Natural killer cell (primary cell): ENCODE measurements around the gene GREM2. TPM values are rescaled to one million over a fixed set of nuclear protein-coding genes. Genes with fewer than 3 reads are reported as not detected.

Experiments
- ATAC-seq, 3 donors: fragments of 150-1000 bp in 2 of 3; fragments of 200-7000 bp in 1 of 3; cut with Tn5 transposase; 1 replicate in 1 of 3; 2 replicates in 2 of 3; pipeline ENCODE4 v1.10.0; 2021; ENCODE audit warnings: mild to moderate bottlenecking in 2 of 3, moderate library complexity in 2 of 3
- DNase-seq, 2 donors: peaks; one replicate each; pipeline versions ENCODE4 v3.0.0 to v3.0.0-alpha.2; 2013 to 2021; ENCODE audit warnings: mixed read lengths in 1 of 2
- H3K27ac ChIP-seq: one replicate; pipeline ENCODE4 v1.5.1; 2013; ENCODE audit warnings: mild to moderate bottlenecking, low read length
- H3K27me3 ChIP-seq: one replicate; pipeline ENCODE4 v1.6.1; 2013; ENCODE audit warnings: low read length; ENCODE audit not compliant: control insufficient read depth, insufficient read depth
- H3K36me3 ChIP-seq: one replicate; pipeline ENCODE4 v1.6.1; 2013; ENCODE audit warnings: low read length; ENCODE audit not compliant: control insufficient read depth, insufficient read depth
- H3K4me1 ChIP-seq: one replicate; pipeline ENCODE4 v1.6.1; 2013; ENCODE audit warnings: low read length; ENCODE audit not compliant: control insufficient read depth, insufficient read depth
- H3K4me3 ChIP-seq: one replicate; pipeline ENCODE4 v1.5.1; 2013; ENCODE audit warnings: low read length
- H3K9me3 ChIP-seq: one replicate; pipeline ENCODE4 v1.6.1; 2013; ENCODE audit warnings: low read length; ENCODE audit not compliant: control insufficient read depth, insufficient read depth
- H3K27ac Mint-ChIP-seq, 2 donors: one replicate each; pipeline ENCODE4 v1.8.0; 2022; ENCODE audit warnings: mild to moderate bottlenecking in 2 of 2, mixed read lengths in 2 of 2, moderate library complexity in 1 of 2
- H3K27me3 Mint-ChIP-seq, 2 donors: one replicate each; pipeline ENCODE4 v1.8.0; 2022; ENCODE audit warnings: low read depth in 2 of 2, mixed read lengths in 2 of 2
- H3K36me3 Mint-ChIP-seq: one replicate; pipeline ENCODE4 v1.8.0; 2022; ENCODE audit warnings: mixed read lengths
- H3K4me1 Mint-ChIP-seq, 2 donors: one replicate each; pipeline ENCODE4 v1.8.0; 2022; ENCODE audit warnings: mixed read lengths in 2 of 2
- H3K4me3 Mint-ChIP-seq: one replicate; pipeline ENCODE4 v1.8.0; 2022; ENCODE audit warnings: mild to moderate bottlenecking, moderate library complexity, mixed read lengths
- H3K9me3 Mint-ChIP-seq, 2 donors: one replicate each; pipeline ENCODE4 v1.8.0; 2022; ENCODE audit warnings: mixed read lengths in 2 of 2
- WGBS: methylation state at CpG from one replicate; pipeline ENCODE4 v1.1.7; 2013; ENCODE audit warnings: missing lambda C conversion rate; ENCODE audit not compliant: insufficient coverage; 5-methylcytosine and 5-hydroxymethylcytosine counted together
- intact Hi-C: fragments of 100-400 bp; cut with micrococcal nuclease; formaldehyde crosslinking; loops from one replicate; pipeline ENCODE4 v1.14.2; 2022
- total RNA-seq, 4 donors: library from RNA; stranded (reverse); fragments of 120-200 nt in 1 of 4; gene quantifications; one replicate each; pipeline versions ENCODE4 v1.2.3 to v1.2.4, GENCODE V29; 2013 to 2022
- TF ChIP-seq, protein P1 (sequence below): fragments of 200-600 bp; IDR thresholded peaks from one replicate; pipeline ENCODE4 v1.8.0; 2022; ENCODE audit warnings: antibody characterized with exemption

The GREM2 gene
- total RNA-seq, 3 donors from 2014 or later (not counting 1 experiment from before 2014, with no cell fraction given) = 0.08 to 0.34 TPM; not detected in 1

DNA sequence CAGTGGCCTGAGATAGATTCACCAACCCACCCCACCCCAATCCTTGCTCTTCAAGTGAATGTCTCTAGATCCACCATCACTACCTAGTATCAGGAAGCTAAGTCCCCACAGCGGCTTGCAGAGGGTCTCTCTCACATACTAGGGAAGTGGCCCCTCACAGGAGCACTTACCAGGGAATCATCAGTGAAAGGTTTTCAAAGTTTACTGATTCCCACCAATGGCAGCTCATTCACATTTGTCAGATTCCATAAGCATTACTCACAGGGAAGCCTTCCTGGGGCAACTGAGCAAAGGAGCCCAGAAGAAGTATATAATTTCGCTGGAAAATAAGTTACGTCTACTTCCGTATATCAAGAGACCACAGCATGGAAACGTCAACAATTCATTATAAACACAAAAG, 120.8 kb downstream of the GREM2 start:
- no peak overlapping the region for H3K27ac ChIP-seq
- intact Hi-C loops = no loop called here
- H3K36me3 ChIP-seq = no peaks in the 10 kb centered on the region
- H3K4me1 Mint-ChIP-seq = peaks cover 0 to 12% of the 10 kb centered on the region in 2 donors
- H3K4me1 ChIP-seq = no peaks in the 10 kb centered on the region
- H3K4me3 ChIP-seq = no peak overlapping the region
- WGBS = 96% methylated on average over 5 of the region's 5 CpGs
- no peaks in the 10 kb centered on the region for H3K36me3 Mint-ChIP-seq
- DNase-seq = no peak
- ATAC-seq = no peak
- TF ChIP-seq, protein P1, sequence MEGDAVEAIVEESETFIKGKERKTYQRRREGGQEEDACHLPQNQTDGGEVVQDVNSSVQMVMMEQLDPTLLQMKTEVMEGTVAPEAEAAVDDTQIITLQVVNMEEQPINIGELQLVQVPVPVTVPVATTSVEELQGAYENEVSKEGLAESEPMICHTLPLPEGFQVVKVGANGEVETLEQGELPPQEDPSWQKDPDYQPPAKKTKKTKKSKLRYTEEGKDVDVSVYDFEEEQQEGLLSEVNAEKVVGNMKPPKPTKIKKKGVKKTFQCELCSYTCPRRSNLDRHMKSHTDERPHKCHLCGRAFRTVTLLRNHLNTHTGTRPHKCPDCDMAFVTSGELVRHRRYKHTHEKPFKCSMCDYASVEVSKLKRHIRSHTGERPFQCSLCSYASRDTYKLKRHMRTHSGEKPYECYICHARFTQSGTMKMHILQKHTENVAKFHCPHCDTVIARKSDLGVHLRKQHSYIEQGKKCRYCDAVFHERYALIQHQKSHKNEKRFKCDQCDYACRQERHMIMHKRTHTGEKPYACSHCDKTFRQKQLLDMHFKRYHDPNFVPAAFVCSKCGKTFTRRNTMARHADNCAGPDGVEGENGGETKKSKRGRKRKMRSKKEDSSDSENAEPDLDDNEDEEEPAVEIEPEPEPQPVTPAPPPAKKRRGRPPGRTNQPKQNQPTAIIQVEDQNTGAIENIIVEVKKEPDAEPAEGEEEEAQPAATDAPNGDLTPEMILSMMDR = no peak
- H3K27me3 ChIP-seq = no peaks in the 10 kb centered on the region
- H3K27me3 Mint-ChIP-seq = peaks cover 26 to 54% of the 10 kb centered on the region in 2 donors
- no peak overlapping the region for H3K27ac Mint-ChIP-seq
- no peak overlapping the region for H3K4me3 Mint-ChIP-seq
- H3K9me3 ChIP-seq = no peaks in the 10 kb centered on the region
- no peaks in the 10 kb centered on the region for H3K9me3 Mint-ChIP-seq

DNA sequence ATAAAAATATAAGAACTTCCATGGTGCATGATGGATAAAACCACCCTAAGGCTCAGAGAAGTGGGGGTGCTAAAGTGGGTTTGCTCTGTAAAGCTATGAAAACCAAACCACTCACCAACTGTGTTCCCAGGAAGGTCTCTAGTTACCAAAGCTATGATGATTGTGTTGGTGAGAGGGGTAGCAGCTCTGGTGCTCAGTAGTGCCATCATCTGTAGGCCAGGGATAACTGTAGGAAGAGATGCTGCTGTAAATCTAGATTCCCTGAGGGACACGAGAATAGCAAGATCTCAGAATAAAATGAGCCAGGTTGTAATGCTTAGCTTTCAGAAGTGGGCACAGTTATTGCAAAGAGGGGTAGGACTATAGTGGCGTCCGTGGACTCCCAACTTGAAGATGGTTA, 124.5 kb downstream of the GREM2 start:
- no peak overlapping the region for H3K4me3 Mint-ChIP-seq
- intact Hi-C loops = no loop called here
- no peaks in the 10 kb centered on the region for H3K36me3 ChIP-seq
- DNase-seq = no peak
- peaks cover 0 to 12% of the 10 kb centered on the region in 2 donors for H3K4me1 Mint-ChIP-seq
- no peaks in the 10 kb centered on the region for H3K27me3 ChIP-seq
- no peaks in the 10 kb centered on the region for H3K36me3 Mint-ChIP-seq
- H3K27ac Mint-ChIP-seq = no peak overlapping the region
- no peak overlapping the region for H3K4me3 ChIP-seq
- no peak overlapping the region for H3K27ac ChIP-seq
- H3K9me3 Mint-ChIP-seq = no peaks in the 10 kb centered on the region
- no peak for ATAC-seq
- TF ChIP-seq, protein P1 = no peak
- peaks cover 40 to 61% of the 10 kb centered on the region in 2 donors for H3K27me3 Mint-ChIP-seq
- H3K4me1 ChIP-seq = no peaks in the 10 kb centered on the region
- H3K9me3 ChIP-seq = no peaks in the 10 kb centered on the region
- 82% methylated on average over 3 of the region's 3 CpGs for WGBS

DNA sequence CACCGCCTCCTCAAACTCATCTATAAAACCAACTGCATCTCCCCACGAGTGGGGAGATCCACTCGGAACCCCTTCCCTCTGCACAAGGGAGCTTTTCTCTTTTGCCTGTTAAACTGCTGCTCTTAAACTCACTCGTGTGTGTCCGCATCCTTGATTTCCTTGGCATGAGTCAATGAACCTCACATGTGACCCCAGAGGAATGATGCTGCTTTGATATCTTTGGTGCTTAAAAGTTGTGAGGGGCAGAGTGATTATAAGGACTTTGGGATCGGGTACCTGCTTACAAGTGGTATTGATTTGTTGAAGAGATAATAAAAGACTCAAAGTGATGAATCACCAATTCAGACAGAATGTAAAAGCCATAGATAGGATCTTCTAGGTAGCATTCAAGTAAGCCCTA, 125.3 kb downstream of the GREM2 start:
- H3K9me3 ChIP-seq = no peaks in the 10 kb centered on the region
- H3K4me1 ChIP-seq = no peaks in the 10 kb centered on the region
- Mint-ChIP-seq H3K4me1 (peaks cover 0 to 5% of the 10 kb centered on the region in 2 donors), H3K27ac (no peak overlapping the region), H3K27me3 (peaks cover 33 to 54% of the 10 kb centered on the region in 2 donors), H3K36me3 (no peaks in the 10 kb centered on the region), H3K9me3 (no peaks in the 10 kb centered on the region), H3K4me3 (no peak overlapping the region)
- intact Hi-C loops = no loop called here
- H3K36me3 ChIP-seq = no peaks in the 10 kb centered on the region
- TF ChIP-seq, protein P1 = no peak
- no peaks in the 10 kb centered on the region for H3K27me3 ChIP-seq
- ATAC-seq (no peak), DNase-seq (no peak)
- no peak overlapping the region for H3K4me3 ChIP-seq
- WGBS = 81% methylated on average over 6 of the region's 6 CpGs
- no peak overlapping the region for H3K27ac ChIP-seq

DNA sequence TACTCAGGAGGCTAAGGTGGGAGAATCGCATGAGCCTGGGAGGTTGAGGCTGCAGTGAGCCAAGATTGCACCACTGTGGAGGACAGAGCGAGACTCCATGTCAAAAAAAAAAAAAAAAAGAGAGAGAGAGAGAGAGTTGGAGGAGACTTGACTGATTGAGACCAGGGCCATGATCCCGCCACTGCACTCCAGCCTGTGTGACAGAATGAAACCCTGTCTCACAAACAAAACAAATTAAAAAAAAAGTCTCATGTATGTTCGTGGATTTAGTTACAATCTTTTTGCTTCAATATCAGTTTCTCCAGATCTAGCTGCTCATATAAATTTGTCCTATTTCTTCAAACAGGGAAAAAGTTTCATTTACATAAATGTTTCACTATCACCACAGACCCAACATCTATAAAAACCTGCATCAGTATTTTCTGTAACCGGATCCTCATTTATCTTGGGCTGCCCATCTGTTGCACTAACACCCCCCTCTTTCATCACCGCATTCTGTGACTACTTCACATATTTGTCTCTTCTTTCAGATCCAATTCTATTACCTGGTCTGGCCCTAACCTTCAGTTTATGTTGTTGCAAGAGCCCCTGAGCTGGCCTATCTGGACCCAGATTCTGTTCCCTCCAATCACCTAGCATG, 127.0 kb downstream of the GREM2 start:
- Histone ChIP-seq H3K9me3 (no peaks in the 10 kb centered on the region), H3K4me1 (no peaks in the 10 kb centered on the region), H3K4me3 (no peak overlapping the region), H3K27me3 (no peaks in the 10 kb centered on the region), H3K27ac (no peak overlapping the region), H3K36me3 (no peaks in the 10 kb centered on the region)
- Mint-ChIP-seq H3K27me3 (peaks cover 28 to 42% of the 10 kb centered on the region in 2 donors), H3K4me1 (peaks cover 0 to 5% of the 10 kb centered on the region in 2 donors), H3K36me3 (no peaks in the 10 kb centered on the region), H3K27ac (no peak overlapping the region), H3K9me3 (no peaks in the 10 kb centered on the region), H3K4me3 (no peak overlapping the region)
- intact Hi-C loops = no loop called here
- DNase-seq = no peak
- no peak for ATAC-seq
- 96% methylated on average over 6 of the region's 6 CpGs for WGBS
- TF ChIP-seq, protein P1 = no peak
